G401.6 (cell line): ENCODE results near the gene SMYD3.
"Not testable (repeated sequence)": the region's sequence is repeated elsewhere in the genome, so short reads cannot be mapped to it uniquely, and the experiment has no call there.

Experiments used
- FAIRE-seq: peaks from 2 replicates; lab custom pipeline; 2012; peaks lifted over from hg19 to GRCh38; lab: Jason Lieb, UNC

SMYD3 gene

DNA sequence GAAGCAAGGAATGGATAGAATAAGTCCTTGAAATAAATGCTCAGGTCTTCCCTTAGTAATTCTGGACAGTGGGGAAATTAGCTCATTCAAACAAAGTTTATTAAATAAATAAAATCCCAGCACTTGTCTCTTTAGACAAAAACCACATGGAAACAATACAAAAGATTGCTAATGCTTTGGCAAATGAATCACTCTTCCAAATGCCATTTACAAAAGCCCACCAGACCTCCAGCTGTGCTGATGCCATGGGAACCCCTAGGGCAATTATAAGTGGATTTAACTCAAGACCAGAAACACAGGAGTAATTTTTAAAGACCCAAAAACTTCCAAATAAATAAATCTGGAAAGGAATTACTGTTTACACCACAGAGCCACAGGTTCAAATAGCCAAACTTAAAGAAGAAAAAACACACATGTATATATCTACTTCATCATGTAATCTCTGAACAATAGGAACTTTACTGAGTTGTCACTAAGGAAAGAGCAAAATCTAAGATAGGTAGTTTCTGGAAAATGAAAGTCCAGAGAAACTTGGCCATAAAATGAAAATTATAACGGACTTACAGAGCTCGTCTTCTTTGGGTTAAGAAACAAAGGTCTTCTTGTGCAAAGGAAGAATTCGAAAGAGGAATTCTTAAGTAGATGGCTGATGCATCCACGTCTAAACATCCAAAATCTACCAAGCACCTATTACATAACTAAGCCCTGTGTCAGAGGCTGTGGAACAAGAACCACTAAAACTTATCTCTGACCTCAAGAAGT, 399.4 kb downstream of the SMYD3 start:
- no peak for FAIRE-seq

DNA sequence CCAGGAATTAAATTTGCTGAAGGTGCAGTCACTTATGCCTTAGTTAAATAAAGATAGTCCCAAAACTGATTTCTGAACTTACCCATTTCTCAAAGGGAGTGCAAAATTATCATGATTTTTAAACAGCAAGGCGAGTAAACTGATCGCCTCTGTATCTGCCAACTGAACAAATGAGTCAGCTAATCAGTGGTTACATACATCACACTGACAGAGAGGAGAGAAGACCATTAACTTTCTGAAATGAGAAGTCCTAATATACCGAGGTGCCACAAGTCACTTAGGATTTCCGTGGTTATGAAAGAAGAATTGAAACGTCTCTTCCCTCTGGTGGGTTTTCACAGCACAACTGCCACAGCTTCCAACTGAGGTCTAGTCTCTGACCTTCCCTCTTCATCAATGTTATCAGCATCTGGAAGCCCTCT, 400.7 kb downstream of the SMYD3 start:
- FAIRE-seq: no peak

DNA sequence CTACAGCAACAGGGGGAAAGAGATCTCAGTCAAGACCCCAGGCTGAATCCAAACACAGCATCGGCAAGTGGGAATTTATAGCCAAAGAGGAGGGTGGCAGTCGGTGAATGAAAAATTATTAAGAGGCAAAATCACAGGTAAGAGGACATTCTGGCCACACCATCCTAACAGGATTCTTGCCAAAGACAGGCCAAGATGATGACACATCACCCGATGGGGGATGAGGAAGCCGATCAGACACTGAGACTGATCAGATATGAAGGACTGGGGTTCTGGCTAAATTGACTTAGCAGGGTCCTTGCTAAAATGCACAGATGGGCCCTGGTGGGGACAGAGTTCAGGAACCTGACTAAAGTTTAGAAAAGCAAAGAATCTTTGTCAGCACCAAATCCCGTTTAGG, 402.2 kb downstream of the SMYD3 start:
- no peak for FAIRE-seq

DNA sequence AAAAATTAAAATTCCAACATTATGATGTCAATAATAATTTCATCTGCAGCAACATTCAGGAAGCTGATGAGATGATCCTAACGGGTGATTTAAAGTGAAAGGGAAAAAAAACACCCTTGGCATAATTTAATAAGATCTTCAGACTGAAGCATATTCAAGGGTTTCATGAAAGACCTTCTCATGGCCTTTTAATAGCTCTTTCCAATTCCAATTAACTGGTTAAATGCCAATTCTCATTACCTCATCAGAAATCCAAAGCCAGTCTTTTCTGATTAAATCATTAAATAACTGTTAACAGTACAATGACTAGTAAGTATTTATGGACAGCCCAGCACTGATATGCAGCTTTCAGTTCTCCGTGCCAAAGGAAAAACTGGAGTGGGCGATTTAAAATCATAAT, 407.5 kb downstream of the SMYD3 start:
- FAIRE-seq: no peak

DNA sequence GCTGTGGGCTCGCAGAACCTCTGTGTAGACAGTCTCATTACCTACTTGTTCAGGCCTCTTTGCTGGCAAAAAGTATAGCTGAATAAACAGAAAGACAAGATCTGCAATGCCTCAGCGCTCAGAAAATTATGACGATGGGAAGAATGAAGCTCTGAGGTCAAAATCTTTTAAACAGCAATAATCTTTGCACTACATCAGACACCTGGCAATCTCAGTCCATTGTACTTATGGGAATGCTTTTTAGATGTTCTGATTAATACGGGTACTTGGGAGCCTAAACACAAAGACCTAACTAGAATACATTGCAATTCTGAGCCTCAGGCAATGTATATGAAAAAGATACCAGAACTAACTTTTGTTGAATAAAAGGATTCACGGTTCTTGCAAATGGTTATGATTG, 410.7 kb downstream of the SMYD3 start:
- no peak for FAIRE-seq

DNA sequence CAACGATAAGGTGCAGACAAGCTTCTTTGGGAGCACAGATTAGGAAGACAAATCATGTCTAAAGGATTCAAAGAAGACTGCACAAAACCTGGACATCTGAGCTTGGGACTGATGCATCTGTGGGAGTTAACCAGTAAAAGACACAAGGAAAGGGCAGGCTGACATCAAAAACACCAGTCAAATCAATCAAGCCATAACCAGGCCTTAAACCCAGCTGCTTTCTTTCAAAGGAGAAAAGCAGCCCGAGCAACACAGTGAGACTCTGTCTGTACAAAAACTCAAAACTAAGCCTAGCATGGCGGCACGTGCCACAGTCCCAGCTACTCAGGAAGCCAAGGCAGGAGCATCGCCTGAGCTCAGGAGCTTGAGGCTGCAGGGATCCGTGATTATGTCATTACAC, 411.6 kb downstream of the SMYD3 start:
- FAIRE-seq: no peak

DNA sequence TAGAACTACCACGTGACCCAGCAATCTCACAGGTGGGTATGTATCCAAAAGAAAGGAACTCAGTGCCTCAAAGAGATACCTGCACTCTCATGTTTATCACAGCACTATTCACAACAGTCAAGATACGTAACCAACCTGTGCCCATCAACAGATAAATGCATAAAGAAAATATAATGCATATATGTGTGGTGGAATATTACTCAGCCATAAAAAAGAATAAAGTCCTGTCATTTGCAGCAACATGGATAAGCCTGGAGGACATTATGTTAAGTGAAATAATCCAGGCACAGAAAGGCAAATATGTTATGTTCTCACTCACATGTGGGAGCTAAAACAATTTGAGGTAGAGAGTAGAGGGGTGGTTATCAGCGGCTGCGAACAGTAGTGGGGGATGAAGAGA, 413.8 kb downstream of the SMYD3 start:
- no peak for FAIRE-seq

DNA sequence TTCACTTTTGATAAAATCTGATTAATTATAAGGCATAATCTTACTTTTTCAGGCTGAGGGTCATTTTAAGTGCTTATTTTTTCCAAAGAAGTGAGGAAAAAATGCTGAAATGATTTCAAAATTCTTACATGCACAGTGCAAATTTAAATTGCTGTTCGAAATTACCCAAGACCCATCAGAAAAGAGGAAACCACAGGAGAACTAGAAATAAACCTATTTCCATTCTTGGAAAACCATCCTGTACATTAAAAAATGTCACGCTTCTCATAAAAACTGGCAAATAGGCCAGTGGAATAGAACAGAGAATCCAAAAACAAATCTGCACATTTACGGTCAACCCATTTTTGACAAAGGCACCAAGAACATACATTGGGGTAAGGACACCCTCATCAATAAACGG, 414.9 kb downstream of the SMYD3 start:
- FAIRE-seq: no peak

DNA sequence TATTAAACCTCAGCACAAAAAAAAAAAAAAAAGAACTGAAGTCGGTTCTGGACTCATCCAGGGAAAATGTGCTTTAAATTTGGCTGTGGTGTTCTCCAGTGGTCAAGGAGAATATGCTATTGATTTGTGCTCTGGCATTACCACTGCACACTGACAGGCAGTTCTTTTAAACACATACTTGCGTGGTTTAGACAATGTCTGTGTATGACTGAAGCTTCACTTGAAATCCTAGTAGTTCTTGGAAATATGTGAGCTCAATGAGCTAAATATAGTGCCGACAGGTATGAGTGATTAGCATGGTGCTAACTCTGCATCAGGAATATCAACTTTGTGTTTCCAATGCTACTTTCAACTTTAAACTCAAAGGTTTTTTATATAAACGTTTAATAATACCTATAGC, 415.6 kb downstream of the SMYD3 start:
- FAIRE-seq: no peak

DNA sequence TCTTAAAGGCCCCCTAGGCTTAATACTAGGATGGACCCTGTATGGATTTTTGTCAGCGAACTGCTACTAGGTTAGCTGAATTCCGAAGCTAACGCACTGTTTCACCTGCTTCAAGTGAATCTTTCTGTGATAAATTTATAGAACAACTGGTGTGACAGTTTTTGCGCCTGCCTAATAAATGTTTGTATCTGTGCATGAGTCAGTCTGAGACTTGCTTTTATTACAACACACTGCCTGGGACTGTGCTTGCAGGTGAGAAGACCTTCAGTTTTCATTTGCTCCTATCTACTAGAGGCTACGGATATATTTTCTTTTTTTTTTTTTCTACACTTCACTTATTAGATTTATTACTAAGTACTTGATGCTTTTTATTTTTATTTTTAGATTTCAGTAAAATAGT, 420.9 kb downstream of the SMYD3 start:
- no peak for FAIRE-seq

DNA sequence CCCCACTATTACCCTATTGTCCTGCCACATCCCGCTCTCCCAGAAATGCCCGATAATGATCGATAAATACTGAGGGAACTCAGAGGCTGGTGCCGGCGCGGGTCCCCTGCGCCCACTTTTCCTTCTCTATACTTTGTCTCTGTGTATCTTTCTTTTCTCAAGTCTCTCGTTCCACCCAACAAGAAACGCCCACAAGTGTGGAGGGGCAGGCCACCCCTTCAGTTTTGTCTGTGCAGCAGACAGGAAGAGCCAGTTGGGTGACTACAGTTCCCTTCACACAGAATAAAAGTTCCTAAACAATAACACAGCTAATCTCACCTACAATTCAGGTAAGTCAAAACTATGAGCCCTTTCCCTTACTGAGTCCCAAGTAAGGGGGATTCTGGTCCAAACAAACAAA, 423.7 kb downstream of the SMYD3 start:
- no peak for FAIRE-seq

DNA sequence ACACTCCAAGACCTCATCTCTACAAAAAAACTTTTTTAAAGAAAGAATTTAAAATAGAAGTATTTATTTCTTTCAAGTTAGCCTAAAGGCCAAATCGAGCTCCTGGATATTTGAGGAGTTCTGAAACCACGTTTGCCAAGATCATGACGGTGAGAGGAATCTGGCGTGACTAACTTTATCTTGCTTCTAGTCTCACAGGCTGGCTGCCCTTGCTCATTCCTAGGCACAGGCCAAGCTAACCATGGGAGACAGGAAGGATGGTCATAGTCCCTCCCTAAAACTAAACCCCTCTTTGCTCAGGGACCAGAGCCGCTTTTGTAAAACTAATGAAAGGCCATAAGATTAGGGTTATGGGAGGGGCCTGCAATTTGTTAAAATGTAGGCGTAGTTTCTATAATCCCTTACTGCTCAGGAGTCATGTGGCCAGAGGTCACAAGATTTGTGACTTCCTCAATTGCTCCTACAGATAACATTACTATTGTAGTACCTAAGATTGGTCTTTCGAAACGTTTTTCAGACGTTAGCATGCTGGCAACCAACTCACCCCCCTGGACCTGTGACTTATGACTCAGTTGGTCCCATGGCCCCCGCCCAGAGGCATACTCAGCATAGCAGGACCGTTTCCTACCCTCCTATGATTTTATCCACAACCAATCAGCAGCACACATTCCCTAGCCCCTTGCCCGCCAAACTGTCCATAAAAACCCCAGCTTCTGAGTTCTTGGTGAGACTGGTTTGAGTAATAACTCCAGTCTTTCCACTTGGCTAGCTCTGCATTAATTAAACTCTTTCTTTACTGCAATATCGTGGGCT, 425.0 kb downstream of the SMYD3 start:
- no peak for FAIRE-seq

DNA sequence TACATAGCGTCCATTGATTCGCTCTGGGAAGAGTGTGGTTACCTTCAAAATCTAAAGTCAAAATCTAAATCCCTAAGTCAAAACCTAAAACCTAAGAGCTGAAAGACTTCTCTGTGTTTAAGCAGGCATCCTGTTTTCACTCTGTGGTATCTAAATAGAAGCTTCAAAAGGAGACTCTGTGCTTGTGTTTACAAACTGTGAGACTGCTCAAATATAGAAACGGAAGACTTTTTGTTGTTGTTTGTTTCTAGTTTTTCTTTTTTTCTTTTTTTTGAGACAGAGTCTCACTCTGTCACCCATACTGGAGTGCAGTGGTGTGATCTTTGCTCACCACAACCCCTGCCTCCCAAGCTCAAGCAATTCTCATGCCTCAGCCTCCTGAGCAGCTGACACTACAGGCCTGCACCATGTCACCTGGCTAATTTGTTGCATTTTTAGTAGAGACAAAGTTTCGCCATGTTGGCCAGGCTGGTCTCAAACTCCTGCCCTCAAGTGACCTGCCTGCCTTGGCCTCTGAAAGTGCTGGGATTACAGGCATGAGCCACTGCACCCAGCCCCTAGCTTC, 425.9 kb downstream of the SMYD3 start:
- no peak for FAIRE-seq

DNA sequence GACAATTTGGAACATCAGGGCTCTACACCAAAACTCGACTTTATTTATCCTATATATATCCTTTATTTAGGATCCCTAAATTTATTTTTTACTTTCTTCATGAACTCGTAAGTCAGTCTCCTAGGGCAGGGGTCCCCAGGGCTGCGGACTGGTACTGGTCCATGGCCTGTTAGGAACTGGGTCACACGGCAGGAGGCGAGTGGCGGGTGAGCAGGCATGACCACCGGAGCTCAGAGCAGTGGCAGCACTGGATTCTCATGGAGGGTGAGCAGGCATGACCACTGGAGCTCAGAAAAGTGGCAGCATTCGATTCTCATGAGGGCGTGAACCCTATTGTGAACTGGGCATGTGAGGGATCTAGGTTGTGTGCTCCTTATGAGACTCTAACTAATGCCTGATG, 427.0 kb downstream of the SMYD3 start:
- no peak for FAIRE-seq

DNA sequence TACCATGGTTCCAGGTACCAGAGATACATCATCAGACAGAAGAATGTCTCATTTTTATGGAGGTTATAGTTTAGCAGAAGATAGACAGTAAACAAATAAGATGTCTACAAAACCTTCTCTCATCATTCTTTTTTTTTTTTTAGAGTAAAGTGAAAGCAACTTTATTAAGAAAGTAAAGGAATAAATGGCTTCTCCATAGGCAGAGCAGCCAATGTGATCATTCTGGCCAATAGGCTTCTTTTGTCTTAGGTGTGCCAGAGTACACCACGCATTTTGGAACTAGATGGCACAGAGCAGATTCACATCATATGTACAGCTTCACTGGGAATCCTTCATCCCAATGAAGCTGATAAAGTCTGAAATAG, 428.2 kb downstream of the SMYD3 start:
- no peak for FAIRE-seq

DNA sequence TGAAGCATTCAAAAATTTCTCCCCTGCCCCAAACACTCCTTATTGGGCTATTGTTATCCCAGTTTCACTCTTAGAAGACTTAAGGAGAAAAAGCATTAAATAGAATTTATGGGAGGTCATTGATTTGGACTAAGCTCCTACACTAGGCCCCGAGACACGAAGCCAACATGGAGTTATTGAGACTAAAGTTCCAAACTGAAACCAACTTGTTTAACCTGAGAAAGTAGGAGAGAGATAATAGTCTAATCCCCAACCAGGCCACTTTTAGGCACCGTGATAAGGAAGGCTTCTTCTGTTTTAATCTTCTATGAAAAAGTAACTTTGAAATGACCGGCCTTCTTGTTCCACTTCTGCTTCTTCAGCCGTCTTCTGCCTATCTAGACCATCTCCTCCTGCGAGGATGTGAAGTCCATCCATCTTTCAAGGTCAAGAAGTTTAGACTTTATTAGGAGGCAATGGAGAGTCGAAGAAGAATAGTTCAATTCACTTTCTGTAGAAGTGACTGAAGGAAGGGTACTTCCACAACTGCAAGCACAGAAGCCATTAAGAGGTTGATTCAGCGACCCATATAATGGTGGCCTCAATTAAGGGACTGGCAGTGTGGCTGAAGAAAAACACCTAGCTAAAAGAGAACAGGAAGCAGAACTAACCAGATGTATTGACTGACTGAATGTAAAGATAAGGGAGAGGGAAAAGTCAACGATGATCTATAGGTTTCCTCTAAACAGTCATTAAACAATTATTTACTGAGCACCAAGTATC, 428.8 kb downstream of the SMYD3 start:
- no peak for FAIRE-seq

DNA sequence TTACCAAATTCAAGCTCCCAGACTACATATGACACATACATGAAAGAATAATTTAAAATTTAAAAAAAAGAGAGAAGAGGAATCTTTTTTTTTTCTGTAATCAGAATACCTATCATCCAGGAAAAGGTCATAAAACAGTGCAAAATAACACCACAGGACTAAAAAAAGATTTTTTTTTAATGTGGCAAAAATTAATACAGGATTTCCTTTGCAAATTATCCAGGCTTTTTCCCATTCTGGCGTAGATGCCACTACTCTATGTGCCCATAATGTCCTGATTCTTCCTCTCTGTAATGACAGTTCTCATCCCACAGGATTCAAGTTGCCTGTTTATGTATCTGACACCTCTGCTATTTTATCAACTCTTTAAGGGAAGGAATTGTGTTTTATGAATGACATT, 429.6 kb downstream of the SMYD3 start:
- no peak for FAIRE-seq

DNA sequence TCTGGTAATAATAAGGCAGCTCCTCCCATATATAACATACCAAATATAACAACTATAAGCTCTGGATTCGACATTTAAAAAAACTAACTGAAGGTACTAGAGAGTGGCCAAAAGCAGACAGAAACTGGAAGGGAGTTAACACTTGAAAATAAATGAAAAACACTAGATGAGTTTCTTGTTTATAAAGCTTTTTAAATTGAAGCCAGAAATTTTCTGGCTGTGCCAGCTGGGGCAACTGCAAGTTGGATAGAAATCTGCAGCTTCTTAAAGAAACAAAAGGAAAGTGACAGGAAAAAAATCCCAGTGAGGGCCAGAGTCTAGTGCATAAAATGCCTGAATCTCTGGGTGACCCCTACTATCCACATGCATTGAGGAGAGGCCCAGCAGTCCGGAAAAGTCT, 432.7 kb downstream of the SMYD3 start:
- FAIRE-seq: no peak

DNA sequence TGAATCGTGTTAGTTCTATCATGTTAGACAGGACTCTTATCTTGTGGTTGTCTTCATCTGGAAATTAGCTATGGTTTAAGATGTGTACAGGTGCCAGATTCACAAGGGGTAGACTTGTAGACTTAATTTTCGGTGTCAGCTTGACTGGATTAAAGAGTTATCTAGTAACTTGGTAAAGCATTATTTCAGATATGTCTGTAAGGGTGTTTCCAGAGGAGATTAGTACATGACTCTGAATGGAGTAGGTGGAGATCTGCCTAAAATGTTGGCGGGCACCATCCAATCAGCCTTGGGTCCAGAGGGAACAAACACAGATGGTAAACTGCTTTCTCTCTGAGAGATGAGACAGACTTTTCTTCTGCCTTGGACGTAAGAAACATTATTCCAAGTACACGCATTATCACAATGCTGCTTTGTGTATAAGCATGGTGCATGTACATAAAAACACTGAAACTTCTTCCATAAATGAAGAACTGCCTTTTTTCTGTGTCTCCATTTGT, 434.6 kb downstream of the SMYD3 start:
- FAIRE-seq: no peak

DNA sequence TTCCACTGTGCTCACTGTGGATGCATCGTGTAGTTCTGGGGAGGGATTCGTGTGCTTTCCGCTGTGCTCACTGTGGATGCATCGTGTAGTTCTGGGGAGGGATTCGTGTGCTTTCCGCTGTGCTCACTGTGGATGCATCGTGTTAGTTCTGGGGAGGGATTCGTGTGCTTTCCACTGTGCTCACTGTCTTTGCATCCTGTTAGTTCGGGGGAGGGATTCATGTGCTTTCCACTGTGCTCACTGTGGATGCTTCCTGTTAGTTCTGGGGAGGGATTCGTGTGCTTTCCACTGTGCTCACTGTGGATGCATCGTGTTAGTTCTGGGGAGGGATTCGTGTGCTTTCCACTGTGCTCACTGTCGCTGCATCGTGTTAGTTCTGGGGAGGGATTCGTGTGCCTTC, 435.1 kb downstream of the SMYD3 start:
- not testable (repeated sequence) for FAIRE-seq

DNA sequence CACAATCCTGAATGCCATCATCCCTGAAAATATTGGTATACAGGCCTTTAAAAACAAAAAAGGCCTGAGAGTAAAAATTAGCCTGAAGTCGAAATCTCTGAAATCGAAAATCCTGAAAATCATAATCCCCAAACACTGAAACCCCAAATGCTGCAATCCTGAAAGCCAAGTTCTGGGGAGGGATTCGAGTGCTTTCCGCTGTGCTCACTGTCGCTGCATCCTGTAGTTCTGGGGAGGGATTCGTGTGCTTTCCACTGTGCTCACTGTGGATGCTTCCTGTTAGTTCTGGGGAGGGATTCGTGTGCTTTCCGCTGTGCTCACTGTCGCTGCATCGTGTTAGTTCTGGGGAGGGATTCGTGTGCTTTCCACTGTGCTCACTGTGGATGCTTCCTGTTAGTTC, 435.5 kb downstream of the SMYD3 start:
- FAIRE-seq: not testable (repeated sequence)

DNA sequence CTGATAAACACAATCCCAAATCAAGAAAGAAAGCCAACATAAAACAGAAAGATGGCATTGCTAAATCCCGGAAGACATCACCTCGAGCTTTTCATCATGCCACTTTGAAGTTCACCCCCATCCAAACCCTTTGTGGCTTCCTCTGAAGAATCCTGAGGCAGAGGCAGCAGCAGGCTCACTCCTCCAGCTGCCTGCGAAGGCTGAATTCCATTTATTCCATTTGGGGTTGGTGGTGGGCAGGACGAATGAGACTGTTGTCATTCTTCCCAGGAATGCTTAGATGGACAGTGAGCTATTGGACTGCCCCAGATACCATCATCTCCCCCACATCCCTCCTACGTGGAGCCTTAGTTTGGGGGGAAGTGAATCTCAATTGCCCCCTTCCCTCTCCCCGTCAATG, 437.5 kb downstream of the SMYD3 start:
- FAIRE-seq: no peak
